Choroid plexus epithelial cell (primary cell): Measurements from ENCODE around the gene RABGAP1L.

Source experiments
- DNase-seq: peaks from one replicate; pipeline ENCODE4 v3.0.0-alpha.2; 2010; ENCODE audit warnings: low read depth
- H3K4me3 ChIP-seq: 2 replicates; pipeline ENCODE4 v1.5.1; 2011; ENCODE audit warnings: low read depth, mild to moderate bottlenecking, control low read depth, low read length, moderate library complexity
- CTCF ChIP-seq: conservative IDR thresholded peaks from 2 replicates; pipeline ENCODE4 v1.5.1; 2011; ENCODE audit warnings: low read depth, mild to moderate bottlenecking, control low read depth, inconsistent platforms, low read length, moderate library complexity

Gene RABGAP1L

GRCh38 chr1:174153825-174154107 lies 5.6 kb upstream of the RABGAP1L start:
- H3K4me3 ChIP-seq: no peak overlapping the region
- no peak for TF ChIP-seq CTCF
- no peak for DNase-seq

GRCh38 chr1:174156437-174156836 lies 2.9 kb upstream of the RABGAP1L start:
- no peak for TF ChIP-seq CTCF
- H3K4me3 ChIP-seq: no peak overlapping the region
- DNase-seq: no peak

GRCh38 chr1:174157157-174157806 lies 2.0 kb upstream of the RABGAP1L start:
- DNase-seq: no peak
- no peak for TF ChIP-seq CTCF

GRCh38 chr1:174158767-174159251 lies 511 bp upstream of the RABGAP1L start:
- peak overlapping the region; percentile 81 for H3K4me3 ChIP-seq
- no peak for DNase-seq
- TF ChIP-seq CTCF: no peak

More at GRCh38 chr1:174157157-174157806, 2.0 kb upstream of the RABGAP1L start:
- no peak overlapping the region for H3K4me3 ChIP-seq

GRCh38 chr1:174160109-174160473 lies 771 bp downstream of the RABGAP1L start:
- H3K4me3 ChIP-seq: peak overlapping the region; percentile 81

GRCh38 chr1:174160603-174161002 lies 1.3 kb downstream of the RABGAP1L start:
- TF ChIP-seq CTCF: no peak
- DNase-seq: no peak
- H3K4me3 ChIP-seq: peak overlapping the region; percentile 81

More at GRCh38 chr1:174160109-174160473, 771 bp downstream of the RABGAP1L start:
- no peak for TF ChIP-seq CTCF
- peak; percentile 27 for DNase-seq

GRCh38 chr1:174161813-174162212 lies 2.5 kb downstream of the RABGAP1L start:
- TF ChIP-seq CTCF: no peak
- DNase-seq: no peak
- H3K4me3 ChIP-seq: no peak overlapping the region
